ENCODE results near the gene HSD17B8. TPM values are rescaled to one million over a fixed set of nuclear protein-coding genes. Genes with fewer than 3 reads are reported as not detected.

Gene HSD17B8
- polyA plus RNA-seq, 1 donor (not counting 4 experiments of a cell fraction or from before 2014, with no cell fraction given), result 18.6 TPM

DNA sequence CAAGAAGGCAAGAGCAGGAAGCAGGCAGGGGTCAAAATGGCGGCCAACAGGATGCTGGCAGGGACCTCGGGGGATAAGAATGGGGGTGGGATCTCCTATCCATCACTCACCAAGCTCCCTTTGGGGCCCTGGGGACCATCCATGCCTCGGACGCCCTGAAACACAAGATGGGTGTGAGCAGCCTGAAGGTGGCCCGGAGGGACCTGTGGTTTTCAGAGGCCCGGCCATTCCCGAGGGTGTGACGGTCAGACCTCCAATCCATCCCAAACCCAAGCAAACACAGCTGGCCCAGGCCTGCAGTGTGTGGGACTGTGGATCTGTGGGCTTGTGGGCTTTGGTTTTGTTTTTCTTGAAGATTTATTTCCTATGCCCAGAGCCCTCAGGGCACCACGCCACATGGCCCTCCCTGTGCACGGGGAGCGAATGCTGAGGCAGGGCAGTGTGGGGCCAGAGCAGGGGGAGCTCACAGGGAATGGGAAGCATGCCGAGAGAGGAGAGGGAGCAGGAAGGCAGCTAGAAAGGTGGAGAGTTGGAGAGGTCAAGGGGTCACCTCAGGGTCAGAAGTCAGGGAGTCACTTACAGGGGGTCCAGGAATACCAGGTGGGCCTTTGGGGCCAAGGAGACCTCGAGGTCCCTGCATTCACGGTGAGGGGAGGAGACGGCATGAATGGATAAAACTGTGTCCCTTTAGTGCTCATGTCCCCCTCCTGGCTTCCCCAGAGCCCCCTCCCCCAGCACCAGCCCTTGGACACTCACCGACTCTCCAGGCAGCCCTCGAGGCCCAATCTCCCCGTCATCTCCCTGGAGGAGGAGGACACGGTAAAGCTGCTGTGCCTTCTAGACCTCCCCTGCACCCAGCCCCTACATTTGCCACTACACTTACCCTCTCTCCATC is 26.7 kb upstream of the HSD17B8 start:
- Histone ChIP-seq H2AFZ (ENCODE audit: control insufficient read depth, low read length) (no peak overlapping the region), H3K4me2 (ENCODE audit: control insufficient read depth, extremely low read depth, insufficient read depth, low read depth, low read length) (no peak overlapping the region), H3K9me1 (ENCODE audit: control insufficient read depth, extremely low read depth, insufficient read depth, low read length) (no peaks in the 10 kb centered on the region), H3K9ac (ENCODE audit: control insufficient read depth, extremely low read depth, insufficient read depth, low read length) (no peak overlapping the region), H3K79me2 (ENCODE audit: control insufficient read depth, insufficient read depth, low read length) (no peaks in the 10 kb centered on the region), H4K20me1 (ENCODE audit: control insufficient read depth, extremely low read depth, insufficient read depth, low read length) (no peaks in the 10 kb centered on the region), H3K36me3 (ENCODE audit: control insufficient read depth in 2 of 2, extremely low read depth in 1 of 2, insufficient read depth in 2 of 2, low read length in 2 of 2) (no peaks in the 10 kb centered on the region), H3K9me3 (ENCODE audit: control insufficient read depth, low read depth, low read length) (no peaks in the 10 kb centered on the region), H3K27me3 (ENCODE audit: control insufficient read depth, extremely low read depth, insufficient read depth, low read length) (peaks cover 2% of the 10 kb centered on the region), H3K4me1 (ENCODE audit: control insufficient read depth, extremely low read depth, insufficient read depth, low read length) (no peaks in the 10 kb centered on the region), H3K4me3 (ENCODE audit: control insufficient read depth in 2 of 3, extremely low read depth in 1 of 3, insufficient read depth in 2 of 3, low read depth in 1 of 3, low read length in 3 of 3) (no peak overlapping the region), H3K27ac (ENCODE audit: control insufficient read depth, insufficient read depth, low read length) (no peak overlapping the region)
- FAIRE-seq, result no peak
- no peak for DNase-seq (ENCODE audit: low read depth, low spot score)
- TF ChIP-seq, protein P1, sequence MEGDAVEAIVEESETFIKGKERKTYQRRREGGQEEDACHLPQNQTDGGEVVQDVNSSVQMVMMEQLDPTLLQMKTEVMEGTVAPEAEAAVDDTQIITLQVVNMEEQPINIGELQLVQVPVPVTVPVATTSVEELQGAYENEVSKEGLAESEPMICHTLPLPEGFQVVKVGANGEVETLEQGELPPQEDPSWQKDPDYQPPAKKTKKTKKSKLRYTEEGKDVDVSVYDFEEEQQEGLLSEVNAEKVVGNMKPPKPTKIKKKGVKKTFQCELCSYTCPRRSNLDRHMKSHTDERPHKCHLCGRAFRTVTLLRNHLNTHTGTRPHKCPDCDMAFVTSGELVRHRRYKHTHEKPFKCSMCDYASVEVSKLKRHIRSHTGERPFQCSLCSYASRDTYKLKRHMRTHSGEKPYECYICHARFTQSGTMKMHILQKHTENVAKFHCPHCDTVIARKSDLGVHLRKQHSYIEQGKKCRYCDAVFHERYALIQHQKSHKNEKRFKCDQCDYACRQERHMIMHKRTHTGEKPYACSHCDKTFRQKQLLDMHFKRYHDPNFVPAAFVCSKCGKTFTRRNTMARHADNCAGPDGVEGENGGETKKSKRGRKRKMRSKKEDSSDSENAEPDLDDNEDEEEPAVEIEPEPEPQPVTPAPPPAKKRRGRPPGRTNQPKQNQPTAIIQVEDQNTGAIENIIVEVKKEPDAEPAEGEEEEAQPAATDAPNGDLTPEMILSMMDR (optimal IDR thresholded peaks at IDR 0.05 in 1 of 3, IDR thresholded peaks at IDR 0.05 in 1 of 3, conservative IDR thresholded peaks at IDR 0.05 in 1 of 3; ENCODE audit: extremely low read depth in 1 of 3, insufficient read depth in 2 of 3, low read length in 3 of 3), result no peak
- no peak for TF ChIP-seq EZH2 (IDR thresholded peaks at IDR 0.05; ENCODE audit: low read length)
- dilution Hi-C loops (cut with MboI; ENCODE audit: extremely low pct_ligation_motif_present, low sequenced_read_pairs), result no loop called here

DNA sequence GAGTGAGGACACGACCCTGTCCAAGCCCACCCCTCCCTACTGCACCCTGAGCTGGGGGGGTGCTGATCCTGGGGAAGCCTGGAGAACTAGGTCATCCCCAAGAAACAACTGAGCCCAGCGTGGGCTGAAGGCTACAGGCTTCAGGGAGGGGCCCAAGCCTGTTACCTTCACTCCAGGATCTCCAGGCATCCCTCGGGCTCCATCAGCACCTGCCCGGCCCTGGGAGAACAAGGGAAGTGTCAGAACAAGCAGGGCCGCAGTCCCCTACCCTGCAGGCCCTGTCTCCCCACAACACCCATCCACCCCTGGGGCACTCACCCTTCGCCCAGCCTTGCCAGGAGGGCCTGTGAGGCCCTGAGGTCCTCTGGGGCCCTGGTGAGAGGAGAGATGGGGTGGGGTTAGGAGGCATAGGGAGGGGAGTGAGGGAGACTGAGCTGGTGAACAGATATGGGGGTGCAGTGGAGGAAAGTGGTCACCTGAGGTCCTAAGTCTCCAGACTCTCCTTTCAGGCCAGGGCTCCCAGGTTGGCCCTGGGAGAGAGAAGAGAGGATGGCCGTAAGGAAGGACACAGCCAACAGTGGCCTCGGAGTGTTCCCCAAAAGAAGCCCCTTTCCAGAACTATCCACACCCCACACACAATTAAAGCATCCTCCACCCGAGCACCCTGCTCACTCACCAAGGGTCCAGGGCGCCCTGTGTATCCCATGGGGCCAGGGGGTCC is 25.5 kb upstream of the HSD17B8 start:
- Histone ChIP-seq H3K4me1 (ENCODE audit: control insufficient read depth, extremely low read depth, insufficient read depth, low read length) (no peaks in the 10 kb centered on the region), H3K9me3 (ENCODE audit: control insufficient read depth, low read depth, low read length) (no peaks in the 10 kb centered on the region), H4K20me1 (ENCODE audit: control insufficient read depth, extremely low read depth, insufficient read depth, low read length) (no peaks in the 10 kb centered on the region), H3K4me3 (ENCODE audit: control insufficient read depth in 2 of 3, extremely low read depth in 1 of 3, insufficient read depth in 2 of 3, low read depth in 1 of 3, low read length in 3 of 3) (no peak overlapping the region), H3K9ac (ENCODE audit: control insufficient read depth, extremely low read depth, insufficient read depth, low read length) (no peak overlapping the region), H3K9me1 (ENCODE audit: control insufficient read depth, extremely low read depth, insufficient read depth, low read length) (no peaks in the 10 kb centered on the region), H3K27me3 (ENCODE audit: control insufficient read depth, extremely low read depth, insufficient read depth, low read length) (peaks cover 2% of the 10 kb centered on the region), H3K4me2 (ENCODE audit: control insufficient read depth, extremely low read depth, insufficient read depth, low read depth, low read length) (no peak overlapping the region), H2AFZ (ENCODE audit: control insufficient read depth, low read length) (no peak overlapping the region), H3K79me2 (ENCODE audit: control insufficient read depth, insufficient read depth, low read length) (no peaks in the 10 kb centered on the region), H3K36me3 (ENCODE audit: control insufficient read depth in 2 of 2, extremely low read depth in 1 of 2, insufficient read depth in 2 of 2, low read length in 2 of 2) (no peaks in the 10 kb centered on the region), H3K27ac (ENCODE audit: control insufficient read depth, insufficient read depth, low read length) (no peak overlapping the region)
- DNase-seq (ENCODE audit: low read depth, low spot score), result no peak
- no peak for FAIRE-seq
- TF ChIP-seq, protein P1 (optimal IDR thresholded peaks at IDR 0.05 in 1 of 3, IDR thresholded peaks at IDR 0.05 in 1 of 3, conservative IDR thresholded peaks at IDR 0.05 in 1 of 3; ENCODE audit: extremely low read depth in 1 of 3, insufficient read depth in 2 of 3, low read length in 3 of 3), result no peak
- TF ChIP-seq EZH2 (IDR thresholded peaks at IDR 0.05; ENCODE audit: low read length), result no peak
- dilution Hi-C loops (cut with MboI; ENCODE audit: extremely low pct_ligation_motif_present, low sequenced_read_pairs), result no loop called here

Data from keratinocyte (primary cell).